Fibroblast of pulmonary artery (primary cell): ENCODE data around the gene SORCS2.

ENCODE experiments used
- DNase-seq: peaks from one replicate; pipeline ENCODE4 v3.0.0-alpha.2; 2010; ENCODE audit warnings: low read depth
- H3K4me3 ChIP-seq: replicated peaks from 2 replicates; pipeline ENCODE4 v1.5.1; 2011; ENCODE audit warnings: low read depth, mild to moderate bottlenecking, control low read depth, low read length, moderate library complexity
- TF ChIP-seq, protein P1 (sequence below): IDR thresholded peaks from 2 replicates; pipeline ENCODE4 v1.5.1; 2011; ENCODE audit warnings: mild to moderate bottlenecking, control low read depth, low read length, inconsistent platforms; ENCODE audit errors: missing control alignments

Gene SORCS2

DNA sequence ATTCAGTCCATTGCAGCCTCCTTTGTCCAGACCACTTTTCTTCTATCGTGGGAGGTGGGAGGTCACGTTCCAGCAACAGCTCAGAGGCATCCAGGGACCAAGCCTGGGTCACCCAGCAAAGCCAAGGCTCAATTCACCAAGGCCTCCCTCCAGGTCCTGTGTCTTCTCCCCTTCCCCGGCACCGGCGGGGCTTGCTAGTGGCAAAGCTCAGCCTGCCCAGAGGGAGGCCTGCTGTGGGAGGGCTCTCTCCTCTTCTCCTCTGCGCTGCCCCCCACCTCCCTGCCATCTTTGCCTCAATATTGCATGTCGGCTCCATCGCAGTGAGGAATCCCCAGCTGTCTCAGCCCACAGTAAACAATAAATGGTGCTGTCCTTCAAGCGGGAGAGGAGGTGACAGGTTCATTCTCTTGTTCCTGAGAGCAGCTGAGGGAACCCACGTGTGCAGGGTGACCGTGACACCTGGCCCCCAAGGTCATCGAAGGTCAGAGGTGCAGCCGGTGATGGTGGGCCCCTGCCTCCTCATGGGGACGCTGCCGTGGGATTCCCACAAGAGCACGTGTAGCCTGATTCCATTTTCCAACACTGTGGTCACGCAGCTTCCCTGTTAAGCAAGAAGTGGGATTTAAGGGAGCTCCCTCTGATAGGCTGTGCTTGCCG, 353.9 kb downstream of the SORCS2 start:
- DNase-seq: no peak
- no peak overlapping the region for H3K4me3 ChIP-seq
- TF ChIP-seq, protein P1, sequence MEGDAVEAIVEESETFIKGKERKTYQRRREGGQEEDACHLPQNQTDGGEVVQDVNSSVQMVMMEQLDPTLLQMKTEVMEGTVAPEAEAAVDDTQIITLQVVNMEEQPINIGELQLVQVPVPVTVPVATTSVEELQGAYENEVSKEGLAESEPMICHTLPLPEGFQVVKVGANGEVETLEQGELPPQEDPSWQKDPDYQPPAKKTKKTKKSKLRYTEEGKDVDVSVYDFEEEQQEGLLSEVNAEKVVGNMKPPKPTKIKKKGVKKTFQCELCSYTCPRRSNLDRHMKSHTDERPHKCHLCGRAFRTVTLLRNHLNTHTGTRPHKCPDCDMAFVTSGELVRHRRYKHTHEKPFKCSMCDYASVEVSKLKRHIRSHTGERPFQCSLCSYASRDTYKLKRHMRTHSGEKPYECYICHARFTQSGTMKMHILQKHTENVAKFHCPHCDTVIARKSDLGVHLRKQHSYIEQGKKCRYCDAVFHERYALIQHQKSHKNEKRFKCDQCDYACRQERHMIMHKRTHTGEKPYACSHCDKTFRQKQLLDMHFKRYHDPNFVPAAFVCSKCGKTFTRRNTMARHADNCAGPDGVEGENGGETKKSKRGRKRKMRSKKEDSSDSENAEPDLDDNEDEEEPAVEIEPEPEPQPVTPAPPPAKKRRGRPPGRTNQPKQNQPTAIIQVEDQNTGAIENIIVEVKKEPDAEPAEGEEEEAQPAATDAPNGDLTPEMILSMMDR: no peak

DNA sequence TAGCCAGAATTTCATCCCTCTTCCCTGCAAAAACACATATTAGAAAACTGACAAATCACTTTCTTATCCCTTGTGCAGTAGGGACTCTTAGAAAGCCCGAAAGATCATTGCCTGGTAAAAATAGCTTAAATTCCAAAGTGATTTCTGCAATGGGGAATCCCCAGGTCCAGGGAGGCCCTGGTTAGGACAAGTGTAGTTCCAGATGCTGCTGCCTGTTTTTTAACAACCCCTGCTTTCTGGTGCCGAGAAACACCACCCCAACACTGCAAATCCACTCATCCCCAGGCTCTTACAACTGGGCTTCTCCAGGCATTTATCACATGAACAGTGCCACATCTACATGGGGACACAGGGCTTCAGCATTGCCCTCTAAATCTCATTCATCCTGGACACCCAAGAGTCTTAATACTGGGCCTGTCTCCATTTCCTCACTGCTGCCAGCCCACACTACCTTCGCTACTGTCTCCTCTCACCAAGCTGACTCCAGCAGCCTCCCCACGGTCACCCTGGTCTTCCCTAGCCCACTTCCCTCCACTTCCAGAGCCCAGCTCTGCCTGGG, 354.6 kb downstream of the SORCS2 start:
- TF ChIP-seq, protein P1: no peak
- H3K4me3 ChIP-seq: no peak overlapping the region
- DNase-seq: no peak

DNA sequence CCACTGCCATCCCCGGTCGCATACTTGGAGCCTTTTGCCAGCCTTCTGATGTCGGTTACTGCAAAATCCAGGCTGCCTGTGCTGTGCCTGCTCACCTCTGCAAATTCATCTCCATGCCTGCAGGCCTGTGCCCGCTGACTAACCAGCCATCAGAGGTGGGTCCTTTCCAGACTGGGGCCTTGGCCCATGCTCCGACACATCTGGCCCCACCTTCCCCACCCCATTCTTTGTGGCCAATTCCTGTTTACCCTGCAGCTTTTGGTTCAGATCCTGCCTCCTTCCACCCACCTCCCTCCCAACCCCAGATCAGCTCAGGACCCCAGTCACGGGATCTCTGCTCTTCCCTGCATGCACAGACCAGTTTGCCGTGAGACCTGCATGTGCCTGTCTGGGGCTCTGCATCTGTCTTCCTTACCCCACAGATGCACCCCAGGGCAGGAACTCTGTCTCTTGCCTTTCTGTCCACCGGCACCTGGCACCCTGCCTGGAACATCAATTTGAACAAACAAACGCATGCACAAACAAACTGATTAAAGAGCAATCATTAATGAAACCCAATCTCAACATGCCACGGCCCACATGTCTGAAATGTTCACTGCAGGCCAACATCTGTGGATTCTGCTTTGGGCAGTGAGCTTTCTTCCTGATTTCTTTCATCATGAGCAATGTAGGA, 355.2 kb downstream of the SORCS2 start:
- no peak overlapping the region for H3K4me3 ChIP-seq
- TF ChIP-seq, protein P1: no peak
- no peak for DNase-seq

DNA sequence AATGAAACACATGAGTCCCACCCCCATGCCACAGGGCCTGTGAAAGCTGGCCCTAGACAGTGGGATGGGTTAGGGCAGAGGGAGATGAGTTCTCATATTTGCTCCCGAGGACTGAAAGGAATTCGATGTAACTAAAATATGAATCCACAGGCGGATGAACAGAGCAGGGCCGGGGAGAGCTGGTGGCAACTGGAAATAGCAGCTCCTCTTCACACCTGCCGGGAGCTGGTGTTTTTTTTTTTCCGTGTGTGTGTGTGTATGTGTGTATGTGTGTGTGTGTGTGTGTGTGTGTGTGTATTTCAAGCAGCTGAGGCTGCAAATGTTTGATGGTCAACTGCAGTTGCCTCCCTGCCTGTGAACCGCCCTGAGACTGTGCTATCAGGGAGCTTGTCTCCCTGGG, 357.5 kb downstream of the SORCS2 start:
- TF ChIP-seq, protein P1: no peak
- H3K4me3 ChIP-seq: no peak overlapping the region
- DNase-seq: no peak

DNA sequence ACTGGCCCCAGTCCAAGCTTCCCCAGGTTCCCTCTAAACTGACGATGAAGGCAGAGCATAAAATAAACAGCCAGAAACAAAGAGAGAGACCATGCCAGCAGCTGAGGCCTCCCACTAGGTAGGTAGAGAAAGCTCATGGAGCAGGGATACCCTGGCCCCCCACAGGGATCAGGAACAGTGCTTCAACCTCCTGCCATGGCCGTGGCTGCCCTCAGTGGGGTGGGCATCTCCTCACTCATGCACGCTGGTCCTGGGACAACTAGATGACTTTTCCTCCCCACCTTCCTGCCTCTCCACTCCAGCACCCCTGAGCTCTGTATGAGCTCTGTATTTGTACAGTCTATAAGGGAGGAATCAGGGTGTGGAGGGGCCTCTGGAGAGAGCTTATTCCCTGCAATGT, 360.1 kb downstream of the SORCS2 start:
- no peak overlapping the region for H3K4me3 ChIP-seq
- TF ChIP-seq, protein P1: no peak
- DNase-seq: no peak

DNA sequence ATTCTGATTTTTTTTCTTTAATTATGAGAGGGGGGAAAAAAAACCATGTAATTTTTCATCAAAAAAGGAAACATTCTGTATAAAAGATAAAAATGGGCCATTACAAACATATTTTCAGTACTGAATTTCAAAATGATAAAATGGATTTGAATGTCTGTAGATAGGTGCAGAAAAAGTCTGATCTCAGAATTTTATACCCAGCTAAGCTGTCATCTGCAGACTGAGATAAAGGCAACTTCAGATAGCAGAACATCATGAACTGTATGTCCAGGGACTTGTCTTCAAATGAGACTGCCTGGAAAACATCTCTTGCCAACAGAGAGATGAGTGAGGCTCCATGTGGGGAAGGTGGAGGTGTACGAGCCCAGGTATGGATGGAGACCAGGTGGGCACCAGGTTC, 360.9 kb downstream of the SORCS2 start:
- TF ChIP-seq, protein P1: no peak
- DNase-seq: no peak
- no peak overlapping the region for H3K4me3 ChIP-seq
